ENCODE results near the gene RASSF7. TPM values are rescaled to one million over a fixed set of nuclear protein-coding genes. Genes with fewer than 3 reads are reported as not detected.
A peak's percentile ranks its signal among the peaks of the same experiment; 100 is the strongest.

RASSF7 gene
- total RNA-seq, 1 experiment from 2014 or later = 32.5 TPM

- H3K4me3 Mint-ChIP-seq = no peak overlapping the region
- POLR2A ChIA-PET = no interaction called here
- H3K27me3 Mint-ChIP-seq (ENCODE audit: low read depth) = peaks cover 7% of the 10 kb centered on the region
- H3K4me1 Mint-ChIP-seq = no peaks in the 10 kb centered on the region
- H3K36me3 Mint-ChIP-seq = peaks cover 5% of the 10 kb centered on the region; the same call in 1 of the 2 replicates
- DNase-seq (ENCODE audit: low spot score) (peak; percentile 8), ATAC-seq (no peak)
- no peak for TF ChIP-seq MYBL2 (CRISPR knock-in tag; IDR thresholded peaks at IDR 0.05)
- TF ChIP-seq GRHL2 (CRISPR knock-in tag; IDR thresholded peaks at IDR 0.05; ENCODE audit: insufficient replicate concordance, severe bottlenecking) = no peak
- no peak for TF ChIP-seq CREB1 (CRISPR knock-in tag; IDR thresholded peaks at IDR 0.05)
- TF ChIP-seq JUN (CRISPR knock-in tag; IDR thresholded peaks at IDR 0.05) = no peak
- no peak for TF ChIP-seq CBFB (CRISPR knock-in tag; IDR thresholded peaks at IDR 0.05; ENCODE audit: low read depth)
- CTCF ChIA-PET = interaction anchor here (1.3 kb wide), 1 partner anchor 125 kb away, joined by 4 read pairs; no protein-coding TSS in a partner anchor
- H3K9me3 Mint-ChIP-seq = no peaks in the 10 kb centered on the region
- no peak overlapping the region for H3K27ac Mint-ChIP-seq
These were observed 28.2 kb upstream of the RASSF7 start for GRCh38 chr11:532527-532985.

DNA sequence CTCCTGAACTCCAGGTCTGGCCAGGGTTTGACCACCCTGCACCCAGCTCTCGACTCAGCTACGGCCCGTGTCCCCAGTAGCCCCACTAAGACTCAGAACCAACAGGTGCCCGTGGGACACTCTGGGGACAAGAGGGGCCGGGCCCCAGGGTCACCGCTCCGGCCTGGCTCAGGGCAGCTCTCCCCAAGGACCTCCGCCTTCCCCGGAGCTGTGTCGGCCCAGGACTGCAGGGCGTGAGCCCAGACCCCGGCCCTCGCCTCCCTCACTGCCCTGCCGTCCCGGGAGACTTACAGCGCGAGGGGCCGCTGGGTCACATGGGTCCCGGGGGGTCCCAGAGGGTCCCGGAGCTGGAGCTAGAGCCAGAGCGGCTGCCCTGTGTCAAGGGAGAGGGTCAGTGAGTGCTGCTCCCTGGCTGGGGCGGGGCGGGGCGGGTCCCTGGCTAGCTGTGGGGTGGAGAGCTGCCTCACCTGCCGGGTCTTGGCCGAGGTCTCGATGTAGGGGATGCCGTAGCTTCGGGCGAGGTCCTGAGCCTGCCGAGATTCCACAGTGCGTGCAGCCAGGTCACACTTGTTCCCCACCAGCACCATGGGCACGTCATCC is 27.7 kb upstream of the RASSF7 start:
- Mint-ChIP-seq H3K27me3 (ENCODE audit: low read depth) (peaks cover 12% of the 10 kb centered on the region), H3K27ac (no peak overlapping the region), H3K36me3 (peaks cover 5% of the 10 kb centered on the region; the same call in 1 of the 2 replicates), H3K4me1 (no peaks in the 10 kb centered on the region), H3K4me3 (no peak overlapping the region), H3K9me3 (no peaks in the 10 kb centered on the region)
- POLR2A ChIA-PET = no interaction called here
- TF ChIP-seq, protein P1, sequence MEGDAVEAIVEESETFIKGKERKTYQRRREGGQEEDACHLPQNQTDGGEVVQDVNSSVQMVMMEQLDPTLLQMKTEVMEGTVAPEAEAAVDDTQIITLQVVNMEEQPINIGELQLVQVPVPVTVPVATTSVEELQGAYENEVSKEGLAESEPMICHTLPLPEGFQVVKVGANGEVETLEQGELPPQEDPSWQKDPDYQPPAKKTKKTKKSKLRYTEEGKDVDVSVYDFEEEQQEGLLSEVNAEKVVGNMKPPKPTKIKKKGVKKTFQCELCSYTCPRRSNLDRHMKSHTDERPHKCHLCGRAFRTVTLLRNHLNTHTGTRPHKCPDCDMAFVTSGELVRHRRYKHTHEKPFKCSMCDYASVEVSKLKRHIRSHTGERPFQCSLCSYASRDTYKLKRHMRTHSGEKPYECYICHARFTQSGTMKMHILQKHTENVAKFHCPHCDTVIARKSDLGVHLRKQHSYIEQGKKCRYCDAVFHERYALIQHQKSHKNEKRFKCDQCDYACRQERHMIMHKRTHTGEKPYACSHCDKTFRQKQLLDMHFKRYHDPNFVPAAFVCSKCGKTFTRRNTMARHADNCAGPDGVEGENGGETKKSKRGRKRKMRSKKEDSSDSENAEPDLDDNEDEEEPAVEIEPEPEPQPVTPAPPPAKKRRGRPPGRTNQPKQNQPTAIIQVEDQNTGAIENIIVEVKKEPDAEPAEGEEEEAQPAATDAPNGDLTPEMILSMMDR (IDR thresholded peaks at IDR 0.05) = no peak
- TF ChIP-seq KAT7 (CRISPR knock-in tag; IDR thresholded peaks at IDR 0.05; ENCODE audit: borderline replicate concordance) = no peak
- TF ChIP-seq, protein P2, sequence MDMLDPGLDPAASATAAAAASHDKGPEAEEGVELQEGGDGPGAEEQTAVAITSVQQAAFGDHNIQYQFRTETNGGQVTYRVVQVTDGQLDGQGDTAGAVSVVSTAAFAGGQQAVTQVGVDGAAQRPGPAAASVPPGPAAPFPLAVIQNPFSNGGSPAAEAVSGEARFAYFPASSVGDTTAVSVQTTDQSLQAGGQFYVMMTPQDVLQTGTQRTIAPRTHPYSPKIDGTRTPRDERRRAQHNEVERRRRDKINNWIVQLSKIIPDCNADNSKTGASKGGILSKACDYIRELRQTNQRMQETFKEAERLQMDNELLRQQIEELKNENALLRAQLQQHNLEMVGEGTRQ (CRISPR knock-in tag; IDR thresholded peaks at IDR 0.05) = no peak
- TF ChIP-seq NFATC4 (CRISPR knock-in tag; IDR thresholded peaks at IDR 0.05) = no peak
- TF ChIP-seq FOXP1 (CRISPR knock-in tag; IDR thresholded peaks at IDR 0.05; ENCODE audit: borderline replicate concordance) = no peak
- TF ChIP-seq JAZF1 (CRISPR knock-in tag; IDR thresholded peaks at IDR 0.05) = no peak
- no peak for TF ChIP-seq ERG (CRISPR knock-in tag; IDR thresholded peaks at IDR 0.05)
- TF ChIP-seq NR2C2 (CRISPR knock-in tag; IDR thresholded peaks at IDR 0.05) = no peak
- TF ChIP-seq ATF2 (CRISPR knock-in tag; IDR thresholded peaks at IDR 0.05; ENCODE audit: borderline replicate concordance, low read depth) = no peak
- no peak for TF ChIP-seq RORB (CRISPR knock-in tag; IDR thresholded peaks at IDR 0.05)
- no peak for TF ChIP-seq CBFB (CRISPR knock-in tag; IDR thresholded peaks at IDR 0.05; ENCODE audit: low read depth)
- no peak for TF ChIP-seq MYBL2 (CRISPR knock-in tag; IDR thresholded peaks at IDR 0.05)
- TF ChIP-seq, protein P3, sequence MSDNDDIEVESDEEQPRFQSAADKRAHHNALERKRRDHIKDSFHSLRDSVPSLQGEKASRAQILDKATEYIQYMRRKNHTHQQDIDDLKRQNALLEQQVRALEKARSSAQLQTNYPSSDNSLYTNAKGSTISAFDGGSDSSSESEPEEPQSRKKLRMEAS (CRISPR knock-in tag; IDR thresholded peaks at IDR 0.05) = no peak
- TF ChIP-seq HMGXB4 (CRISPR knock-in tag; IDR thresholded peaks at IDR 0.05) = no peak
- TF ChIP-seq ZNF263 (CRISPR knock-in tag; IDR thresholded peaks at IDR 0.05; ENCODE audit: low read depth) = no peak
- TF ChIP-seq, protein P4, sequence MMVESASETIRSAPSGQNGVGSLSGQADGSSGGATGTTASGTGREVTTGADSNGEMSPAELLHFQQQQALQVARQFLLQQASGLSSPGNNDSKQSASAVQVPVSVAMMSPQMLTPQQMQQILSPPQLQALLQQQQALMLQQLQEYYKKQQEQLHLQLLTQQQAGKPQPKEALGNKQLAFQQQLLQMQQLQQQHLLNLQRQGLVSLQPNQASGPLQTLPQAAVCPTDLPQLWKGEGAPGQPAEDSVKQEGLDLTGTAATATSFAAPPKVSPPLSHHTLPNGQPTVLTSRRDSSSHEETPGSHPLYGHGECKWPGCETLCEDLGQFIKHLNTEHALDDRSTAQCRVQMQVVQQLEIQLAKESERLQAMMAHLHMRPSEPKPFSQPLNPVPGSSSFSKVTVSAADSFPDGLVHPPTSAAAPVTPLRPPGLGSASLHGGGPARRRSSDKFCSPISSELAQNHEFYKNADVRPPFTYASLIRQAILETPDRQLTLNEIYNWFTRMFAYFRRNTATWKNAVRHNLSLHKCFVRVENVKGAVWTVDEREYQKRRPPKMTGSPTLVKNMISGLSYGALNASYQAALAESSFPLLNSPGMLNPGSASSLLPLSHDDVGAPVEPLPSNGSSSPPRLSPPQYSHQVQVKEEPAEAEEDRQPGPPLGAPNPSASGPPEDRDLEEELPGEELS (CRISPR knock-in tag; IDR thresholded peaks at IDR 0.05) = no peak
- no peak for TF ChIP-seq GABPB1 (CRISPR knock-in tag; IDR thresholded peaks at IDR 0.05)
- TF ChIP-seq IRF2 (CRISPR knock-in tag; IDR thresholded peaks at IDR 0.05; ENCODE audit: borderline replicate concordance, low read depth) = no peak
- CTCF ChIA-PET = interaction anchor here (1.3 kb wide), 1 partner anchor 126 kb away, joined by 4 read pairs; no protein-coding TSS in a partner anchor
- ATAC-seq (no peak), DNase-seq (ENCODE audit: low spot score) (peak; percentile 8)
